NCI-H82 treated with DMSO at 0.1 percent for 48 hours (cell line): ENCODE results near the gene SIM2.

Experiments used
- DNase-seq: peaks from one replicate; lab custom pipeline; 2025; ENCODE audit not compliant: unreplicated experiment; lab: John Stamatoyannopoulos, UW

The SIM2 gene

GRCh38 chr21:36686955-36687354 is 12.0 kb upstream of the SIM2 start:
- no peak for DNase-seq

- no peak for DNase-seq
These were observed 10.6 kb upstream of the SIM2 start for GRCh38 chr21:36688324-36688723.

GRCh38 chr21:36689324-36689723 is 9.6 kb upstream of the SIM2 start:
- no peak for DNase-seq

GRCh38 chr21:36690628-36691554 is 8.0 kb upstream of the SIM2 start:
- no peak for DNase-seq

- DNase-seq, result no peak
These were observed 7.3 kb upstream of the SIM2 start for GRCh38 chr21:36691555-36692041.

DNA sequence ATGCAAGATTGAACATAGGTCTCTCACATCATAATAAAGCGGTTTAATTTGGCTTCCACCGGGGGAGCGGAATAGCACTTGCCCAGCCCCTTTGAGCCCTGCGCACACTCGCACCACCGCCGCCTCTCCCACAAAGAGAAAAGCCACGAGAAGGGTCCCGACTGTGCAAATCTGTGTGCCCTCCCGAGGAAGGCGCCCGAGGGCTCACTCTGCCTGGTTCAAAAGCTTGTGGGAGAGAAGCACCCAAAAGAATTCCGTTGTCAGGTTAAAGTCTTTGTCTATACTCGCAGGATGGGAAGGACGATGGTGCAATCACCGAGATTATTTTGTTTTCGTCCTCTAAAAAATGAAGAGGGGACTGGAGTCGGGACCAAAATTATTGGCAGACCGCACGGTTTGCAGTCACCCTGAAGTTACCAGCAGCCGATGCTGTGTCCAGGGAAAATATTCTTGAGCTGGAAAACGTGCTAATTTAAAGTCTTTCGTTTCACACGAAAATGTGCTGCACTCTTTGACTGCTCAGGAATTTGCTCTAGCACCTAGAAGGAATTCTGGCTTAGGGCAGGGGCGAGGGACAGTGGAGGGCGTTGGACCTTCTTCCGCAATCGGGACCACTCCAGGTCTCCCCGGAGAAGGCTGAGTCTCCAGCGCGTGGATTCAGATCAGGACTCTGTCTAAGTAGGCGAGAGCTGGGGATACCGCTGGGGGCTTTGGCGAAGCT is 6.6 kb upstream of the SIM2 start:
- DNase-seq, result no peak

GRCh38 chr21:36692835-36693488 is 6.0 kb upstream of the SIM2 start:
- no peak for DNase-seq

DNA sequence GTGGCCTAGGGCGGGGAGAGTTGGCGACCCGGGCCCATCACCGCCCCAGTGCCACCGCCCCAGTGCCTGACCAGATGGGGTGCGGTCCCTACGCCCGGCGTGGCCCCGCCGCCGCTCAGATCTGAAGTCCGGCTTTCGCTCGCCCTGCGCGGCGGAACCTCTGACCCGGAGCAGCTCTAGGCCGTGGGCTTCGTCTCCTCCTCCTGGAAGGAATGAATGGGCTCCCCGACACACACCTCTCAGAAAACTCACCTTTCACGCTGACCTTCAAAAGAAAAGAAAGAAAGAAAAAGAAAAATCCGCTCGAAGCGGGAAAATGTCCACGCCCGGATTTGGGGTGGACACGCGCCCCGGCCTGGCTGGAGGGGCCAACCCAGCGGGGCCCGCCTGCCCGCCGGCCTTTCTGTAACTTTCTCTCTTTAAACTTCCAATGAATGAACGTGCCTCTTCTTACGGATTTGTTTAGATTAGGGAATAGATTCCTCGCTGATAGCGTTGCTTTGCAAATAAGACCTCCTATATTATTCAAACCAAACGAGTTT is 5.4 kb upstream of the SIM2 start:
- no peak for DNase-seq

DNA sequence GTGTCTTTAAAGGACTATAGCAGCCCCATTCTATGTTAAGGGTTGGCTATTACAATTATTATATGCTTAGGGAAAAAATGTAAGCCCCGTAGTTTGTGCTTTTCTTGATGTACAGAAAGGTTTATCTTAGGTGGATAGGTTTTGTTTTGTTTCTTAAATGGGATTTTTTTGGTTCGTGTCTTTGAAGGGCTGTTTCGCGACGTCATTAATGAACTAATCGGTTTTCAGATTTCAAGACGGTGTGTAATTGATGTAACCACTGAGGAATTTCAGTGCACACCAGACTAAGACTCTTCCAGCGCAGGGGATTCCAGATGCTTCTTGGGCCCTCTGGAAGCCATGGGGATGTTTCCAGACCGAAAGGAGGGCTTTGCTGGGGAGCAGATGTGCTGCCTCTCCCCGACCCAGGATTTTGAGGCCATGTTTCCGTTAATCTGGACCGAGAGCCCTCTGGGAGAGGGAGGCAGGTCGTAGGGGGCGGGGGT is 4.8 kb upstream of the SIM2 start:
- peak; percentile 20 for DNase-seq

DNA sequence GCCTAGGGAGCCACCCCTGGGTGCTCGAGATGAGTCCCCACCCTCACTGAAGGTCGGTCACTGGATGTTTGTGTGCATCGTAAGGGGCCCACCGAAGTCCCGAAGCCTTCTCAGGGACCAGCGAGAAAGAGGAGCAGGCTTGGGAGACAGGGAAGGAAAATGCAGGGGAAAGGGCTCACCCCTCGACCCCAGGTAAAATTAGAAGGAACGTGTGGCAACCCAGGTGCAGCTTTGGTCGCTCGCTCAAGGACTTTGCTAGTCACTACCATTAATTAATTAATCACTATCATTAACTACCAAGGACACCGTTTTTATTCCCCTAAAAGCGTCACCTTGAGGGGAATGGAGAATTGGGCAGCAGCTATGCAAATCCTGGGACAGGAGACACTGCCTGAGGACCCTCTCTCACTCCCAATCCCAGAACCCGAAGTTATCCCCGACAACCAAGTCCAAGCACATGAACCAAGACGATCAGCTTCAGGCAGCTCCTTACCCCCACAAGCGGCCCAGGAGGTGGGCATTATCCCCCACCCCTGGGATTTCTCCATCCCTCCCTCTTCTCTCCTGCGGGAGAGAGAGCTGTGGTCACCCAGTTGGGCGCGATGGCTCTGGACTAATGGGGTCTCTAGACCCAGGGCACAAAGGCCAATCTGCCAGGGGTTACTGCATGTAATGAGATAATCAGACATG is 4.2 kb upstream of the SIM2 start:
- no peak for DNase-seq

- no peak for DNase-seq
These were observed 3.7 kb upstream of the SIM2 start for GRCh38 chr21:36695283-36695634.

GRCh38 chr21:36695671-36696389 is 3.1 kb upstream of the SIM2 start:
- no peak for DNase-seq

GRCh38 chr21:36696390-36697059 is 2.4 kb upstream of the SIM2 start:
- no peak for DNase-seq

DNA sequence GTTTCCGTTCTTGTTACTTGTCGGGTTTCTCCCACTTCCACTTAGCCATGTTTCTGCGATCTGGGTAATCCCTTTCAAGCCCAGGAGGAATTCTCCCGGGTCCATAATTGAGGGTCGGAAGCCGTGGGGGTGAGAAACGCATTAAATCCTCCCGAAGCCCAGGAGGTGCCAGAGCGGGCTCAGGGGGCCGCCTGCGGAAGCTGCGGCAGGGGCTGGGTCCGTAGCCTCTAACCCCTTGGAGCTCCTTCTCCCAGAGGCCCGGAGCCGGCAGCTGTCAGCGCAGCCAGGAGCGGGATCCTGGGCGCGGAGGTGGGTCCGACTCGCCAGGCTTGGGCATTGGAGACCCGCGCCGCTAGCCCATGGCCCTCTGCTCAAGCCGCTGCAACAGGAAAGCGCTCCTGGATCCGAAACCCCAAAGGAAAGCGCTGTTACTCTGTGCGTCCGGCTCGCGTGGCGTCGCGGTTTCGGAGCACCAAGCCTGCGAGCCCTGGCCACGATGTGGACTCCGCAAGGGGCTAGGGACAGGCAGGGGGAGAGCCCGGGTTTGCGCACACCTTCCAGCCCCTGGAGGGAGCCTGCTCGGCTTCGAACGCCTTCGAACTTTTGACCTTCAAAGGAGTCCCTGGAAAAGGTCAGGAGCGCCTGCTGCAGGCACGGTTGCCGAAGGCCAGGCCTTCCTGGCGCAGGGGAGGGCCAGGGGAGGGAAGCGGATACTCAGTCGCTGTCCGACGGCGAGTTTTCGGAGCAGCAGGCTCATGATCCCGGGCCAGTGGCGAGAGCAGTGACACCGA is 1.7 kb upstream of the SIM2 start:
- no peak for DNase-seq

DNA sequence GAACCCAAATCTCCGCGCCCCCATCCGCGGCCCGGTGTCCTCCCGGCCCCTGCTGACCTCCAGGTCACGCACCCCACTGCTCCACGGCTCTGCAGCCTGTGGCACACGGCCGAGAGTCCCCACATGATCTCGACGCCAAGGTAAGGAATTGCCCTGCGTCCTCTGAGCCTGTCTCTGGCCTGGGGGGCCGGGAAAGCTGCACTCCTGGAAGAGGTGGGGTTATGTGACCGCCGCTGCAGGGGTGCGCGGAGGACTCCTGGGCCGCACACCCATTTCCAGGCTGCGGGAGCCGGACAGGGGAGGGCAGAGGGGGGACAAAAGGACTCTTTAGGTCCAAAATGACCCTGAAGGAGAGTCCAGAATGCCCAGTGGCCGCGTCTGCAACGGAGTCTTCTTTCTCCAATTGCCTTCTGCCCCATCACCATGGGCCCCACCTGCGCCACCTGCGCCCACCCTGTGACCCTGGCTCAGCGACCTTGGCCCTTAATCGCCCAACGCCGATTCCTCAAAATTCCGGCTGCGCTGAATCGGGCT is 997 bp upstream of the SIM2 start:
- DNase-seq, result no peak

- no peak for DNase-seq
These were observed 432 bp upstream of the SIM2 start for GRCh38 chr21:36698385-36698980.

DNA sequence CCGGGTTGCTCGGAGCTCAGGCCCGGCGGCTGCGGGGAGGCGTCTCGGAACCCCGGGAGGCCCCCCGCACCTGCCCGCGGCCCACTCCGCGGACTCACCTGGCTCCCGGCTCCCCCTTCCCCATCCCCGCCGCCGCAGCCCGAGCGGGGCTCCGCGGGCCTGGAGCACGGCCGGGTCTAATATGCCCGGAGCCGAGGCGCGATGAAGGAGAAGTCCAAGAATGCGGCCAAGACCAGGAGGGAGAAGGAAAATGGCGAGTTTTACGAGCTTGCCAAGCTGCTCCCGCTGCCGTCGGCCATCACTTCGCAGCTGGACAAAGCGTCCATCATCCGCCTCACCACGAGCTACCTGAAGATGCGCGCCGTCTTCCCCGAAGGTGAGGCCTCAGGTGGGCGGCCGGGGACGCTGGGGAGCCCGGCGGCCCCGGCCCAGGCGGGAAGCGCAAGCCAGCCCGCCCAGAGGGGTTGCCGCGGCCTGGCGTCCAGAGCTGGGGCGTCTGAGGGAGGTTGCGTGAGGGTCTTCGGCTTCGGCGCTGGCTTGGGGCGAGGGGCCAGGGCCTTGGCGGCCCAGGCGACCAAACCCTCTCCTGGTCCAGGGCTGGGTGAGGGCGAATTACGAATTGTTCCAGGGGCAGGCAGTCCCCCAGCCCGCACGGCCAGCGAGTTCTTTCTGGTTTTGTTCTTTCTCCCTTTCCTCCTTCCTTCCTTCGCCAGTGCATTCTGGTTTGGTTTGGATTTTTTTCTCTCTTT is 805 bp downstream of the SIM2 start:
- DNase-seq, result no peak
